Osteoblast (primary cell): ENCODE measurements around the gene STARD7. TPM values are rescaled to one million over a fixed set of nuclear protein-coding genes. Genes with fewer than 3 reads are reported as not detected.
A peak's percentile ranks its signal among the peaks of the same experiment; 100 is the strongest.

ENCODE experiments used
- DNase-seq: peaks from one replicate; pipeline ENCODE4 v3.0.0; 2011; ENCODE audit warnings: low spot score, mixed read lengths; ENCODE audit not compliant: insufficient read length; ENCODE audit errors: missing footprints
- H2AFZ ChIP-seq: 2 replicates; pipeline ENCODE4 v1.6.0; 2011; ENCODE audit warnings: mild to moderate bottlenecking, low read length
- H3K27ac ChIP-seq: 2 replicates; pipeline ENCODE4 v1.5.1; 2011; ENCODE audit warnings: mild to moderate bottlenecking, low read depth, low read length, moderate library complexity
- H3K27me3 ChIP-seq: 2 replicates; pipeline ENCODE4 v1.6.0; 2012; ENCODE audit warnings: mild to moderate bottlenecking, control low read depth, inconsistent platforms, low read length, moderate library complexity; ENCODE audit not compliant: insufficient read depth
- H3K36me3 ChIP-seq: 2 replicates; pipeline ENCODE4 v1.5.1; 2011; ENCODE audit warnings: mild to moderate bottlenecking, low read length, control low read depth, moderate library complexity; ENCODE audit not compliant: insufficient read depth
- H3K4me1 ChIP-seq: 2 replicates; pipeline ENCODE4 v1.5.1; 2011; ENCODE audit warnings: mild to moderate bottlenecking, low read length, control low read depth, moderate library complexity; ENCODE audit not compliant: insufficient read depth
- H3K4me2 ChIP-seq: 2 replicates; pipeline ENCODE4 v1.6.0; 2011; ENCODE audit warnings: mild to moderate bottlenecking, low read length; ENCODE audit not compliant: insufficient read depth
- H3K4me3 ChIP-seq: fragments of 200-600 bp; sonication (generic); 3 replicates; pipeline ENCODE4 v1.5.1; 2012; ENCODE audit warnings: mild to moderate bottlenecking, low read length, inconsistent platforms; ENCODE audit not compliant: insufficient read depth
- H3K79me2 ChIP-seq: 2 replicates; pipeline ENCODE4 v1.6.0; 2012; ENCODE audit warnings: mild to moderate bottlenecking, low read length, control low read depth, inconsistent platforms; ENCODE audit not compliant: insufficient read depth
- H3K9me3 ChIP-seq: 2 replicates; pipeline ENCODE4 v1.5.1; 2011; ENCODE audit warnings: low read depth, low read length, control low read depth
- H4K20me1 ChIP-seq: 2 replicates; pipeline ENCODE4 v1.6.0; 2012; ENCODE audit warnings: mild to moderate bottlenecking, low read length, control low read depth; ENCODE audit not compliant: insufficient read depth
- total RNA-seq: library from RNA; depleted of rRNA; stranded (reverse); fragments of >200 nt; gene quantifications from 2 replicates; pipeline ENCODE4 v1.2.3, GENCODE V29; 2012
- TF ChIP-seq, protein P1 (sequence below): IDR thresholded peaks from 2 replicates; pipeline ENCODE4 v1.5.1; 2011; ENCODE audit warnings: mild to moderate bottlenecking, low read depth, low read length, moderate library complexity; ENCODE audit errors: extremely low read depth

STARD7 gene
- total RNA-seq, 1 donor: 163 TPM

DNA sequence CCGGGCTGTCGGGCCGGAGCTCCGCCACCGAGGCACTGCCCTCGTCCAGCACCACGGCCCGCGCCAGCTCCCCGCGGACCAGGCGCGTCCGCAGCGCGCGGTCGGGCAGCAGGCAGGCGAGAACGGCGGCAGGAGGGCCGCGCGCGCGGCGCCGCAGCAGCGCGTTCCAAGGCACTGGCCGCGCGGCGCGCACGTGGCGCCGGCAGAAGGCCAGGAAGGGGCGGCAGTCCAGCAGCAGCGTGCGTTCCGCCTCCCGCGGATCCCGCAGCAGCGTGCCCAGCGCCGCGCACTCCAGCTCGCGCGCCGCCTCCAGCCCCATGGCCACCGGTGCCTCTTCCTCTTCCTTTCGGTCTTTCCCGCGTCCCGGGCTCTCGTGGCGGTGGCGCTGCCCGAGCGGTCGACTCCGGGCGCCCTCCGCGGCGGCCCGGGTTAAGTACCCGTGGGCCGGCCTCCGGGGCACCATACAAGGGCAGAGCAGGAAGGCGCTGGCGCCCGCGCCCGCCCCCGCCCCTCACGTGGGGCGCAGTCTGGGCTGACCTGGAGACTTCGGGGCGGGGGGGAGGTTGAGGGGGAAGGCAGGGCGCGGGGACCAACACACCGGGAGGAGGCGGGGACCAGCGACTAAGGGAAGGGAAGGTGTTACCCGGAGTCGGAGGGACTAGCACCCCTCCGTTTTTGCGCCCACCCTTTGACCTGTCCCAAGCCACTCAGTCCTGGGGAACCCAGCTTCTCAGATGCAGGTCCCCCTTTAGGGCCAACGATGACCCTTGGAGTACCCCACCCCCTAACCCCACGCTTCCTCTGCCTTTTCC lies 63.4 kb downstream of the STARD7 start, which contains the start of gene DUSP2:
Gene DUSP2 (minus strand): TSS at position 405 of the 812 bp plus-strand sequence. CDS start 86 bp downstream, at position 319.
- TF ChIP-seq, protein P1, sequence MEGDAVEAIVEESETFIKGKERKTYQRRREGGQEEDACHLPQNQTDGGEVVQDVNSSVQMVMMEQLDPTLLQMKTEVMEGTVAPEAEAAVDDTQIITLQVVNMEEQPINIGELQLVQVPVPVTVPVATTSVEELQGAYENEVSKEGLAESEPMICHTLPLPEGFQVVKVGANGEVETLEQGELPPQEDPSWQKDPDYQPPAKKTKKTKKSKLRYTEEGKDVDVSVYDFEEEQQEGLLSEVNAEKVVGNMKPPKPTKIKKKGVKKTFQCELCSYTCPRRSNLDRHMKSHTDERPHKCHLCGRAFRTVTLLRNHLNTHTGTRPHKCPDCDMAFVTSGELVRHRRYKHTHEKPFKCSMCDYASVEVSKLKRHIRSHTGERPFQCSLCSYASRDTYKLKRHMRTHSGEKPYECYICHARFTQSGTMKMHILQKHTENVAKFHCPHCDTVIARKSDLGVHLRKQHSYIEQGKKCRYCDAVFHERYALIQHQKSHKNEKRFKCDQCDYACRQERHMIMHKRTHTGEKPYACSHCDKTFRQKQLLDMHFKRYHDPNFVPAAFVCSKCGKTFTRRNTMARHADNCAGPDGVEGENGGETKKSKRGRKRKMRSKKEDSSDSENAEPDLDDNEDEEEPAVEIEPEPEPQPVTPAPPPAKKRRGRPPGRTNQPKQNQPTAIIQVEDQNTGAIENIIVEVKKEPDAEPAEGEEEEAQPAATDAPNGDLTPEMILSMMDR: no peak
- peak; percentile 99 for DNase-seq
- no peaks in the 10 kb centered on the region for H3K36me3 ChIP-seq
- H3K79me2 ChIP-seq: peaks cover 5% of the 10 kb centered on the region
- peaks cover 34% of the 10 kb centered on the region for H3K4me1 ChIP-seq
- no peak within 1 kb of the TSS for H3K27ac ChIP-seq
- peak within 1 kb of the TSS; percentile 76 for H3K4me3 ChIP-seq
- peak within 1 kb of the TSS; percentile 80 for H3K4me2 ChIP-seq
- no peaks in the 10 kb centered on the region for H3K27me3 ChIP-seq
- peaks cover 3% of the 10 kb centered on the region for H4K20me1 ChIP-seq
- H2AFZ ChIP-seq: peak within 1 kb of the TSS; percentile 76
- no peaks in the 10 kb centered on the region for H3K9me3 ChIP-seq

DNA sequence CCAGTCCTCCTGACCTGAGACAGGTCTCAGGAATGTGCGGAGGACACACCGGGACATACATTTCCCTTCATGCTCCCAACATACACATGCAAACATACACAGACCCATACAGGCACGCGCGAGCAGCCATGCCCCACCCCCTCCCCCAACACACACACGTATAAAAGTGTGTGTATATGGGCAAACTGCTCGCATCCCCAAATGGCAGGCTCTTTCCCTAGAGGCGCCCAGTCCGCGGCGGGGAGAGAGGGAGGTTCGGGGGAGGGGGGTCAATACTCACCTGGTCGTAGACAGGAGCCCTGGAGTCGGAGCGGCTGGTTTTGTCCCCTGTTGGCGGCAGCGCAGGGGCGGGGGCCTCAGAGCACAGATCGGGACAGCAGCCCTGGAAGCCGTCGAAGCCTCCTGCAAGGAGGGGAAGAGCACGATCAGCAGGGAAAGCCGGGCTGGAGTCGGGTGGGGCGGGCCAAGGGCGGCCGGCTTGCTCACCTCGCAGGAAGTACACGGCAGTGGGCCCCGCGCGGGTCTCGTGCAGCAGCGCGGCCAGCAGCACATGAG lies 64.1 kb downstream of the STARD7 start:
- Histone ChIP-seq H3K27ac (no peak overlapping the region), H4K20me1 (peaks cover 3% of the 10 kb centered on the region), H3K36me3 (no peaks in the 10 kb centered on the region), H3K27me3 (no peaks in the 10 kb centered on the region), H3K4me1 (peaks cover 34% of the 10 kb centered on the region), H3K79me2 (peaks cover 5% of the 10 kb centered on the region), H3K4me3 (peak overlapping the region; percentile 76), H2AFZ (peak overlapping the region; percentile 76), H3K4me2 (peak overlapping the region; percentile 80), H3K9me3 (no peaks in the 10 kb centered on the region)
- DNase-seq: no peak
- TF ChIP-seq, protein P1: no peak

- Histone ChIP-seq H3K27ac (no peak overlapping the region), H3K9me3 (no peaks in the 10 kb centered on the region), H3K36me3 (no peaks in the 10 kb centered on the region), H3K27me3 (no peaks in the 10 kb centered on the region), H4K20me1 (peaks cover 3% of the 10 kb centered on the region), H3K4me1 (peaks cover 34% of the 10 kb centered on the region), H3K4me3 (peak overlapping the region; percentile 76), H3K79me2 (peaks cover 5% of the 10 kb centered on the region), H2AFZ (no peak overlapping the region), H3K4me2 (peak overlapping the region; percentile 80)
- TF ChIP-seq, protein P1: no peak
- DNase-seq: peak; percentile 91
Measured at GRCh38 chr2:96143848-96144480, 64.7 kb downstream of the STARD7 start.
